GM23338 (cell line): Measurements from ENCODE around the gene NDST1. TPM values are rescaled to one million over a fixed set of nuclear protein-coding genes. Genes with fewer than 3 reads are reported as not detected.
A peak's percentile ranks its signal among the peaks of the same experiment; 100 is the strongest.

Source experiments
- ATAC-seq: fragments of 200-7000 bp; cut with Tn5 transposase; 3 replicates; pipeline ENCODE4 v1.9.1; 2020
- DNase-seq: peaks from one replicate; pipeline ENCODE4 v3.0.0-alpha.2; 2015; ENCODE audit warnings: low spot score
- H2AFZ ChIP-seq: fragments of 200-600 bp; sonication (generic); 2 replicates; pipeline ENCODE4 v1.8.0; 2016; ENCODE audit warnings: antibody characterized with exemption, mild to moderate bottlenecking, moderate library complexity
- H3F3A ChIP-seq: fragments of 200-600 bp; sonication (generic); replicated peaks from 2 replicates; pipeline ENCODE4 v1.8.0; 2017; ENCODE audit warnings: antibody characterized with exemption, mixed run types, low read depth
- H3K27ac ChIP-seq: fragments of 200-600 bp; sonication (generic); 2 replicates; pipeline ENCODE4 v1.6.1; 2016; ENCODE audit warnings: low read depth
- H3K27me3 ChIP-seq: fragments of 200-600 bp; sonication (generic); 2 replicates; pipeline ENCODE4 v1.8.0; 2016; ENCODE audit warnings: mild to moderate bottlenecking, mixed run types, moderate library complexity; ENCODE audit not compliant: insufficient read depth
- H3K36me3 ChIP-seq: fragments of 200-600 bp; sonication (generic); 2 replicates; pipeline ENCODE4 v1.8.0; 2016; ENCODE audit warnings: mild to moderate bottlenecking; ENCODE audit not compliant: insufficient read depth
- H3K4me1 ChIP-seq: fragments of 200-600 bp; sonication (generic); 2 replicates; pipeline ENCODE4 v1.8.0; 2016; ENCODE audit warnings: mild to moderate bottlenecking, moderate library complexity; ENCODE audit not compliant: insufficient read depth
- H3K4me2 ChIP-seq: fragments of 200-600 bp; sonication (generic); 2 replicates; pipeline ENCODE4 v1.7.1; 2017; ENCODE audit warnings: mixed run types
- H3K4me3 ChIP-seq: fragments of 200-600 bp; sonication (generic); 2 replicates; pipeline ENCODE4 v1.6.1; 2016; ENCODE audit warnings: mixed run types
- H3K79me2 ChIP-seq: fragments of 200-600 bp; sonication (generic); replicated peaks from 2 replicates; pipeline ENCODE4 v1.8.0; 2017; ENCODE audit warnings: mild to moderate bottlenecking; ENCODE audit not compliant: insufficient read depth
- H3K9me2 ChIP-seq: fragments of 200-600 bp; sonication (generic); 2 replicates; pipeline ENCODE4 v1.8.0; 2017; ENCODE audit not compliant: insufficient read depth
- H4K20me1 ChIP-seq: fragments of 200-600 bp; sonication (generic); replicated peaks from 2 replicates; pipeline ENCODE4 v1.8.0; 2017; ENCODE audit warnings: mild to moderate bottlenecking; ENCODE audit not compliant: insufficient read depth
- H3K27ac Mint-ChIP-seq: 2 replicates; pipeline ENCODE4 v1.8.0; 2020; ENCODE audit warnings: inconsistent platforms, mild to moderate bottlenecking, moderate library complexity, mixed read lengths
- H3K27me3 Mint-ChIP-seq: 3 replicates; pipeline ENCODE4 v1.8.0; 2022; ENCODE audit warnings: low read depth, mild to moderate bottlenecking, moderate library complexity, mixed read lengths, inconsistent platforms; ENCODE audit not compliant: insufficient read depth, poor library complexity
- H3K36me3 Mint-ChIP-seq: 3 replicates; pipeline ENCODE4 v1.8.0; 2021; ENCODE audit warnings: low read depth, mild to moderate bottlenecking, inconsistent platforms, moderate library complexity, mixed read lengths
- H3K4me1 Mint-ChIP-seq: 3 replicates; pipeline ENCODE4 v1.8.0; 2020; ENCODE audit warnings: mild to moderate bottlenecking, inconsistent platforms, mixed read lengths
- H3K4me3 Mint-ChIP-seq: 3 replicates; pipeline ENCODE4 v1.8.0; 2021; ENCODE audit warnings: moderate library complexity, mild to moderate bottlenecking, inconsistent platforms, mixed read lengths
- H3K9me3 Mint-ChIP-seq: 3 replicates; pipeline ENCODE4 v1.8.0; 2020; ENCODE audit warnings: moderate library complexity, mild to moderate bottlenecking, inconsistent platforms, mixed read lengths
- ETS1 ChIP-seq: IDR thresholded peaks from 2 replicates; pipeline ENCODE4 v1.6.1; 2016; ENCODE audit warnings: antibody characterized with exemption
- ZNF462 ChIP-seq: fragments of 250-450 bp; sonication (Bioruptor Pico); IDR thresholded peaks from 2 replicates; pipeline ENCODE4 v1.5.0; 2020; ENCODE audit warnings: mild to moderate bottlenecking, moderate library complexity
- polyA plus RNA-seq: library from polyadenylated mRNA; unstranded; fragments of >200 nt; fragmentation: Nextera tagmentation; extraction: Ambion mirVana; gene quantifications from 2 replicates; pipeline ENCODE4 v1.2.1, GENCODE V29; 2016
- total RNA-seq: library from RNA; depleted of rRNA; stranded (reverse); fragments of >200 nt; shearing (Covaris generic); gene quantifications from 2 replicates; pipeline ENCODE4 v1.2.3, GENCODE V29; 2014

The NDST1 gene
- total and polyA plus RNA-seq, 2 experiments from 2014 or later = 7.3 to 85.0 TPM

- H3K27ac ChIP-seq = peak overlapping the region; percentile 83
Measured at GRCh38 chr5:150490754-150491153, 17.2 kb upstream of the NDST1 start.

More at GRCh38 chr5:150490754-150491153, 17.2 kb upstream of the NDST1 start:
- no peaks in the 10 kb centered on the region for H3K9me3 Mint-ChIP-seq
- Histone ChIP-seq H4K20me1 (peaks cover 39% of the 10 kb centered on the region), H3K79me2 (peaks cover 92% of the 10 kb centered on the region), H3K36me3 (no peaks in the 10 kb centered on the region), H3K4me1 (peaks cover 58% of the 10 kb centered on the region), H3K4me3 (0 out of 2 replicates have a peak overlapping the region, but pooled peaks have one; percentile 13), H3K4me2 (peak overlapping the region; percentile 67), H2AFZ (no peak overlapping the region), H3K27me3 (no peaks in the 10 kb centered on the region), H3F3A (peaks cover 14% of the 10 kb centered on the region; the same call in 1 of the 2 replicates), H3K9me2 (no peaks in the 10 kb centered on the region)
- H3K27ac Mint-ChIP-seq = peak overlapping the region; percentile 66
- H3K36me3 Mint-ChIP-seq = peaks cover 7% of the 10 kb centered on the region
- H3K27me3 Mint-ChIP-seq = peaks cover 11% of the 10 kb centered on the region
- DNase-seq (no peak), ATAC-seq (no peak)
- peaks cover 61% of the 10 kb centered on the region for H3K4me1 Mint-ChIP-seq
- peak overlapping the region; percentile 14; the same call in 2 of the 3 replicates for H3K4me3 Mint-ChIP-seq
- TF ChIP-seq ZNF462 (CRISPR knock-in tag) (no peak), ETS1 (no peak)
